Measurements from ENCODE around the gene C4orf54. TPM values are rescaled to one million over a fixed set of nuclear protein-coding genes. Genes with fewer than 3 reads are reported as not detected.

C4orf54 gene
- total and polyA plus RNA-seq, 10 of the 15 experiments (the other 5 are each of a cell fraction or from before 2014, with no cell fraction given) = 0.01 TPM; not detected in 9

- Histone ChIP-seq H3K27me3 (replicated peaks in 1 of 2; ENCODE audit: control insufficient read depth in 2 of 2, insufficient read depth in 2 of 2, low read length in 1 of 2) (no peaks in the 10 kb centered on the region), H3K9me3 (replicated peaks; ENCODE audit: control insufficient read depth, insufficient read depth, low read length) (no peaks in the 10 kb centered on the region; the same call in 2 of the 3 replicates), H2AFZ (ENCODE audit: control insufficient read depth, low read depth, low read length) (no peak overlapping the region), H3K4me2 (ENCODE audit: control insufficient read depth, insufficient read depth) (no peak overlapping the region), H3K79me2 (ENCODE audit: control insufficient read depth, insufficient read depth, low read length) (no peaks in the 10 kb centered on the region), H3K27ac (ENCODE audit: control insufficient read depth, insufficient read depth) (no peak overlapping the region), H3K4me1 (ENCODE audit: control insufficient read depth, insufficient read depth, low read length) (no peaks in the 10 kb centered on the region), H3K36me3 (ENCODE audit: control insufficient read depth in 2 of 2, insufficient read depth in 2 of 2, low read length in 1 of 2) (no peaks in the 10 kb centered on the region), H3K9ac (ENCODE audit: control insufficient read depth, insufficient read depth, low read length) (no peak overlapping the region), H3K4me3 (no peak overlapping the region), H4K20me1 (ENCODE audit: control insufficient read depth, insufficient read depth) (no peaks in the 10 kb centered on the region)
- in situ Hi-C loops (cut with MboI) = no loop called here
- no peak for ATAC-seq
- POLR2A ChIA-PET = no interaction called here
- SMC1A ChIA-PET (ENCODE audit: uncharacterized antibody, unreplicated experiment) = no interaction called here
- RAD21 ChIA-PET (ENCODE audit: unreplicated experiment) = no interaction called here
- TF ChIP-seq SMARCA5 (IDR thresholded peaks at IDR 0.05) = no peak
- TF ChIP-seq POU2F2 (IDR thresholded peaks at IDR 0.05; ENCODE audit: borderline replicate concordance, low read depth, low read length) = no peak
- TF ChIP-seq TAF1 (IDR thresholded peaks at IDR 0.05; ENCODE audit: borderline replicate concordance, low read depth, low read length) = no peak
- no peak for TF ChIP-seq PKNOX1 (IDR thresholded peaks at IDR 0.05)
- no peak for TF ChIP-seq KAT2A (conservative IDR thresholded peaks at IDR 0.05; ENCODE audit: control insufficient read depth, low read depth, low read length)
- no peak for TF ChIP-seq RAD21 (IDR thresholded peaks at IDR 0.05; ENCODE audit: insufficient read depth, low read depth, low read length)
- no peak for TF ChIP-seq NRF1 (conservative IDR thresholded peaks at IDR 0.05; ENCODE audit: low read depth, low read length)
- TF ChIP-seq CTCF (IDR thresholded peaks at IDR 0.05 in 2 of 3, conservative IDR thresholded peaks at IDR 0.05 in 1 of 3; ENCODE audit: control insufficient read depth in 2 of 3, extremely low read depth in 1 of 3, insufficient read depth in 1 of 3, low read depth in 3 of 3, low read length in 3 of 3) = no peak
- TF ChIP-seq EZH2 (IDR thresholded peaks at IDR 0.05; ENCODE audit: borderline replicate concordance, control insufficient read depth, low read depth, low read length) = no peak
- TF ChIP-seq HDAC6 (IDR thresholded peaks at IDR 0.05; ENCODE audit: unreplicated experiment) = no peak
- no peak for TF ChIP-seq YBX1 (IDR thresholded peaks at IDR 0.05)
- no peak for TF ChIP-seq JUNB (IDR thresholded peaks at IDR 0.05)
- no peak for TF ChIP-seq SMAD5 (IDR thresholded peaks at IDR 0.05; ENCODE audit: low read depth)
- TF ChIP-seq BRCA1 (IDR thresholded peaks at IDR 0.05; ENCODE audit: low read depth, low read length) = no peak
- no peak for TF ChIP-seq ATF2 (IDR thresholded peaks at IDR 0.05; ENCODE audit: low read length)
- no peak for TF ChIP-seq ZBTB33 (IDR thresholded peaks at IDR 0.05)
- no TSS peak for BruUV-seq (replicated peaks)
- intact Hi-C loops (cut with micrococcal nuclease; ENCODE audit: unreplicated experiment) = no loop called here
- CTCF ChIA-PET = no interaction called here
- FAIRE-seq = no peak
- DNase-seq (ENCODE audit: low read depth, low spot score) = no peak
Measured at GRCh38 chr4:99690472-99690871, 32.8 kb upstream of the C4orf54 start.
